ENCODE measurements around the gene TTYH3. TPM values are rescaled to one million over a fixed set of nuclear protein-coding genes. Genes with fewer than 3 reads are reported as not detected.

TTYH3 gene
- total RNA-seq, 1 experiment from 2014 or later: 187 TPM

GRCh38 chr7:2650451-2650850, 18.7 kb downstream of the TTYH3 start:
- Mint-ChIP-seq H3K4me1 (ENCODE audit: low read depth, unreplicated experiment) (no peaks in the 10 kb centered on the region), H3K4me3 (ENCODE audit: low read depth, unreplicated experiment) (no peak overlapping the region), H3K36me3 (ENCODE audit: insufficient read depth, unreplicated experiment) (peaks cover 55% of the 10 kb centered on the region), H3K27me3 (ENCODE audit: unreplicated experiment) (no peaks in the 10 kb centered on the region), H3K27ac (ENCODE audit: unreplicated experiment) (no peak overlapping the region), H3K9me3 (ENCODE audit: low read depth, unreplicated experiment) (no peaks in the 10 kb centered on the region)
- CTCF ChIA-PET: interaction anchor here (1.0 kb wide), 1 partner anchor 10 kb away, joined by 5 read pairs; no protein-coding TSS in a partner anchor
- TF ChIP-seq, protein P1, sequence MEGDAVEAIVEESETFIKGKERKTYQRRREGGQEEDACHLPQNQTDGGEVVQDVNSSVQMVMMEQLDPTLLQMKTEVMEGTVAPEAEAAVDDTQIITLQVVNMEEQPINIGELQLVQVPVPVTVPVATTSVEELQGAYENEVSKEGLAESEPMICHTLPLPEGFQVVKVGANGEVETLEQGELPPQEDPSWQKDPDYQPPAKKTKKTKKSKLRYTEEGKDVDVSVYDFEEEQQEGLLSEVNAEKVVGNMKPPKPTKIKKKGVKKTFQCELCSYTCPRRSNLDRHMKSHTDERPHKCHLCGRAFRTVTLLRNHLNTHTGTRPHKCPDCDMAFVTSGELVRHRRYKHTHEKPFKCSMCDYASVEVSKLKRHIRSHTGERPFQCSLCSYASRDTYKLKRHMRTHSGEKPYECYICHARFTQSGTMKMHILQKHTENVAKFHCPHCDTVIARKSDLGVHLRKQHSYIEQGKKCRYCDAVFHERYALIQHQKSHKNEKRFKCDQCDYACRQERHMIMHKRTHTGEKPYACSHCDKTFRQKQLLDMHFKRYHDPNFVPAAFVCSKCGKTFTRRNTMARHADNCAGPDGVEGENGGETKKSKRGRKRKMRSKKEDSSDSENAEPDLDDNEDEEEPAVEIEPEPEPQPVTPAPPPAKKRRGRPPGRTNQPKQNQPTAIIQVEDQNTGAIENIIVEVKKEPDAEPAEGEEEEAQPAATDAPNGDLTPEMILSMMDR (IDR thresholded peaks at IDR 0.05; ENCODE audit: unreplicated experiment): no peak
- intact Hi-C loops (cut with micrococcal nuclease; ENCODE audit: unreplicated experiment): no loop called here
- no TSS peak for BruUV-seq (replicated peaks)
- no peak for DNase-seq

DNA sequence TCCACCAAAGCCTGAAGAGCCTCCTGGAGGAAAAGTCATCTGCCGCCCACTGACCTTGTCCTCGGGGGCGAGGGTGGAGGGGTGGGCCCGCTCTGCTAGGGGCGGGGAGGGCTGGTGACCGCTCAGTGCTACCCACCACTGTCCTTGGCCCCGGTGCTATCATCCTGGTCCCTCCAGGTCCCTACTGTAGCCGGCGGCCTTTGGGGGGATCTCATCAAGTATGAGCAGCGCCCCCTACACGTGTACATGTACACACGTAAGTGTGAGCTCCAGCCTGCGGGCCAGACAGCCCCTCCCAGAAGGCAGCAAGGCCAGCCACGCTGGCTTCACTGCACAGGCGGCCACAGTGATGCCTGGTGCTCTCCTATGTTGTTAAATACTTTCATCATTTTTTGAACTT, 19.6 kb downstream of the TTYH3 start:
- CTCF ChIA-PET: interaction anchor here (1.0 kb wide), 1 partner anchor 11 kb away, joined by 5 read pairs; no protein-coding TSS in a partner anchor
- H3K27ac Mint-ChIP-seq (ENCODE audit: unreplicated experiment): no peak overlapping the region

GRCh38 chr7:2651847-2652735, 20.3 kb downstream of the TTYH3 start:
- TF ChIP-seq, protein P1 (IDR thresholded peaks at IDR 0.05; ENCODE audit: unreplicated experiment): no peak
- H3K27ac Mint-ChIP-seq (ENCODE audit: unreplicated experiment): no peak overlapping the region
- no TSS peak for BruUV-seq (replicated peaks)
- H3K4me3 Mint-ChIP-seq (ENCODE audit: low read depth, unreplicated experiment): no peak overlapping the region
- CTCF ChIA-PET: no interaction called here
- peaks cover 58% of the 10 kb centered on the region for H3K36me3 Mint-ChIP-seq (ENCODE audit: insufficient read depth, unreplicated experiment)
- no peaks in the 10 kb centered on the region for H3K4me1 Mint-ChIP-seq (ENCODE audit: low read depth, unreplicated experiment)
- intact Hi-C loops (cut with micrococcal nuclease; ENCODE audit: unreplicated experiment): no loop called here
- no peak for DNase-seq
- H3K9me3 Mint-ChIP-seq (ENCODE audit: low read depth, unreplicated experiment): no peaks in the 10 kb centered on the region
- H3K27me3 Mint-ChIP-seq (ENCODE audit: unreplicated experiment): no peaks in the 10 kb centered on the region

More for the DNA sequence above, 19.6 kb downstream of the TTYH3 start:
- intact Hi-C loops (cut with micrococcal nuclease; ENCODE audit: unreplicated experiment): no loop called here
- no peaks in the 10 kb centered on the region for H3K27me3 Mint-ChIP-seq (ENCODE audit: unreplicated experiment)
- no peaks in the 10 kb centered on the region for H3K4me1 Mint-ChIP-seq (ENCODE audit: low read depth, unreplicated experiment)
- no peak for DNase-seq
- H3K4me3 Mint-ChIP-seq (ENCODE audit: low read depth, unreplicated experiment): no peak overlapping the region
- peaks cover 55% of the 10 kb centered on the region for H3K36me3 Mint-ChIP-seq (ENCODE audit: insufficient read depth, unreplicated experiment)
- BruUV-seq (replicated peaks): no TSS peak
- no peaks in the 10 kb centered on the region for H3K9me3 Mint-ChIP-seq (ENCODE audit: low read depth, unreplicated experiment)
- TF ChIP-seq, protein P1 (IDR thresholded peaks at IDR 0.05; ENCODE audit: unreplicated experiment): no peak

DNA sequence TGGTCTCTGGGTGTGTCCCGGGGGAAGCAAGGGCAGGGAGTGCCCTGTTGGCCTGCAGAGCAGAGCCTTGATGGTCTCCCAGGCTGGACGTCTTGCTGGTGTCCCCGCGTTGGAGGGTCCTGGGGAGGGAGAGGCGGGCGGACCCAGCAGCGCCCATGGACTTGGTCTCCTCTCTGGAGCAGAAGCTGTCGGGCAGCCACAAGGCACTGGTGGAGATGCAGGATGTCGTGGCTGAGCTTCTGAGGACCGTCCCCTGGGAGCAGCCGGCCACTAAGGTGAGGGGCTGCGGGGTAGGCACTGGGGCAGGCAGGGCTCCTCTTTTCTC, 20.9 kb downstream of the TTYH3 start:
- H3K27me3 Mint-ChIP-seq (ENCODE audit: unreplicated experiment): no peaks in the 10 kb centered on the region
- H3K4me3 Mint-ChIP-seq (ENCODE audit: low read depth, unreplicated experiment): no peak overlapping the region
- no peak overlapping the region for H3K27ac Mint-ChIP-seq (ENCODE audit: unreplicated experiment)
- H3K36me3 Mint-ChIP-seq (ENCODE audit: insufficient read depth, unreplicated experiment): peaks cover 62% of the 10 kb centered on the region
- BruUV-seq (replicated peaks): no TSS peak
- TF ChIP-seq, protein P1 (IDR thresholded peaks at IDR 0.05; ENCODE audit: unreplicated experiment): no peak
- DNase-seq: no peak
- intact Hi-C loops (cut with micrococcal nuclease; ENCODE audit: unreplicated experiment): no loop called here
- H3K4me1 Mint-ChIP-seq (ENCODE audit: low read depth, unreplicated experiment): no peaks in the 10 kb centered on the region
- H3K9me3 Mint-ChIP-seq (ENCODE audit: low read depth, unreplicated experiment): no peaks in the 10 kb centered on the region
- CTCF ChIA-PET: no interaction called here

Data from Calu3 (cell line).